GM12874 (cell line): Measurements from ENCODE around the gene SCG5.

Experiments
- TF ChIP-seq, protein P1 (sequence below): IDR thresholded peaks from 2 replicates; pipeline ENCODE4 v1.5.1; 2011; ENCODE audit warnings: low read depth, mild to moderate bottlenecking, control low read depth, low read length, moderate library complexity; ENCODE audit not compliant: insufficient read depth

SCG5 gene

DNA sequence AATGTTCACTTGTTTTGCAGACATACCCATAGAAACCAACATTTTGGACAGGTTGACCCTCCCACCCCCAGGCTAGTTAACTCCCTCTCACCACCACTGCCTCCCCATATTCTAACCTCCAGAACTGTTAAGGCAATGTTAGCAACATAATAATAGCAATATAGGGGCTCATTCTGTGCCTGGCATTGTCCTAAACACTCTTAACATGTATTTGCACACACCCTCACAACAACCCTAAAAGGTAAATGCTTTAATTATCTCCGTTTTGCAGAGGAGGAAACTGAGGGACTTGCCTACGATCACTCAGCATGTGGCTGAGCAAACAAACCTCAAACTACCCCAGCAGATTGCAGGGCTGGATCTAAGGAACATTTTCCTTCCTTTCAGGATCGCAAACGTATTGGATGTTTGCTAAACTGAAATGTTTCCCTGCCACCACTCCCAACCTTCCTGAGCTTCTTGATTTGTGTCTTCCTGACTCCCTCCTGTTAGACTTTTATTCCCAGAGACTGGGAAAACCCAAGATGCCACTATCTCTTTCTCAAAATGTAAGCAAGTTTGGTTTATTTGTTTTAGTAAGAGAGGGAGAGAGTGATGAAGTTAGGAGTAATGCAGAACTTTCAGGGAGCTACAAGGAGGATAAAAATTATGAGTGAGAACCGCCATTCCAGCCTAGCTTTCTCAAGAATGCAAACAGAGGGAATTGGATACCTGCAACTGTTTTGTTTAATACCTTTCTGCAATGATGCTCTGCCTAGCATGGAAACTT, 1.3 kb downstream of the SCG5 start:
- TF ChIP-seq, protein P1, sequence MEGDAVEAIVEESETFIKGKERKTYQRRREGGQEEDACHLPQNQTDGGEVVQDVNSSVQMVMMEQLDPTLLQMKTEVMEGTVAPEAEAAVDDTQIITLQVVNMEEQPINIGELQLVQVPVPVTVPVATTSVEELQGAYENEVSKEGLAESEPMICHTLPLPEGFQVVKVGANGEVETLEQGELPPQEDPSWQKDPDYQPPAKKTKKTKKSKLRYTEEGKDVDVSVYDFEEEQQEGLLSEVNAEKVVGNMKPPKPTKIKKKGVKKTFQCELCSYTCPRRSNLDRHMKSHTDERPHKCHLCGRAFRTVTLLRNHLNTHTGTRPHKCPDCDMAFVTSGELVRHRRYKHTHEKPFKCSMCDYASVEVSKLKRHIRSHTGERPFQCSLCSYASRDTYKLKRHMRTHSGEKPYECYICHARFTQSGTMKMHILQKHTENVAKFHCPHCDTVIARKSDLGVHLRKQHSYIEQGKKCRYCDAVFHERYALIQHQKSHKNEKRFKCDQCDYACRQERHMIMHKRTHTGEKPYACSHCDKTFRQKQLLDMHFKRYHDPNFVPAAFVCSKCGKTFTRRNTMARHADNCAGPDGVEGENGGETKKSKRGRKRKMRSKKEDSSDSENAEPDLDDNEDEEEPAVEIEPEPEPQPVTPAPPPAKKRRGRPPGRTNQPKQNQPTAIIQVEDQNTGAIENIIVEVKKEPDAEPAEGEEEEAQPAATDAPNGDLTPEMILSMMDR = no peak

DNA sequence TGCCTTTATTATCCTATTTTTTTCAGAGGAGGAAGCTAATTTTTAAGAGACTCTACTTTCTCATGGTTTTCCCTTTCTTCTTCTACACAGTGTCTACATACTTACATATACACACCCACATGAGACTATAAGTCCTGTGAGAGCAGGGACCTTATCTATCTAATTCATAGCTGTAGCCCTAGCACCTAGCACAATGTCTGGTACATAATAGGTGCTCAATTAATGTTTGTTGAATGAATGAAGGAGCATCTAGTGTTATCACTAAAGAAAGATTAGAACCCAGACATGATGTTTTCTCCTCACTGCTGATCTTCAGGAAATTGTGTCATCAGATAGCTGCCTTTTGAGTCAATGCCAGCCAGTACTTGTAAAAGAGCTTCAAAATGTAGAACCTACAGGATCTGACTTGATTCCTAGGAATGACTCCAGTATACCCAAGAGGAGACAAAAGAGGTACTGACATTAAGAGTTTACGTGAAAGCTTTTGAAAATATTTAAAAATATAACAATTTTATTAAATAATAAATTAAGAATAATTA, 2.5 kb downstream of the SCG5 start:
- TF ChIP-seq, protein P1 = no peak

DNA sequence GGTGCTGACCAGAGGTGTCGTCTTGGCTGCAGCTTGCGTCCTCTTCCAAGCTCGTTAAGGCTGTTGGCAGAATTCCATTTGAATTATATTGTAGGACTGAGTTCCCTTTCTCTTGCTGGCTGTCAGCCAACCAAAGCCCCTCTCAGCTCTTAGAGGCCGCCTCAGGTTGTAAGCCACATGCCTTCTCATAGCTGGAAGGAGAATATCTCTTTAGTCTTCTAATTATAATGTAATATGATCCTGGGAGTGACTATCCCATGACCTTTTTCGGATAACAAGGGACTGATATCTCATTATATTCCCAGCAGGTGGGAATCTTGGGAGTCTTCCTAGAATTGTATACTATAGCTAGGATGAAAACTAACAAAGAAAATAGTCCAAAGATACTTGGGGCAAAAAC, 4.8 kb downstream of the SCG5 start:
- TF ChIP-seq, protein P1 = no peak

DNA sequence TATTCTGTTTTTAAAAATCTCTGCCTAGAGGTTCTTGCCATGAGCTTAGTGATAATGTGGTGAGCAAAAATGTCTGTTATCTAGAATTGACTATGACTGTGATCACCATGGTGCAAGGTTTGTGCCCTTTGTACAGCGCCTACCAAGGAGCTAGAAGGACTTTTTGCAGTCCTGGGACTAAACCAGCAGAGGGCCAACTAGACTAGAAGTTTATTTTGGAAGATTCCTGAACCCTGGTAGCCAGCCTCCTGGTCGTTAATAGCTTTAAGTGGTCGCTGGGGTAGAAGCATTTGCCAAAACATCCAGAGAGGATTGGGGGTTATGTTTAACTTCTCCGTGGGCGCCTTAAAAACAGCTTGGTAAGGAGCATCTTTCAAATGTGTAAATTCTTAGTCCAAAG, 7.8 kb downstream of the SCG5 start:
- TF ChIP-seq, protein P1 = peak; percentile 20; the same call in 1 of the 2 replicates

DNA sequence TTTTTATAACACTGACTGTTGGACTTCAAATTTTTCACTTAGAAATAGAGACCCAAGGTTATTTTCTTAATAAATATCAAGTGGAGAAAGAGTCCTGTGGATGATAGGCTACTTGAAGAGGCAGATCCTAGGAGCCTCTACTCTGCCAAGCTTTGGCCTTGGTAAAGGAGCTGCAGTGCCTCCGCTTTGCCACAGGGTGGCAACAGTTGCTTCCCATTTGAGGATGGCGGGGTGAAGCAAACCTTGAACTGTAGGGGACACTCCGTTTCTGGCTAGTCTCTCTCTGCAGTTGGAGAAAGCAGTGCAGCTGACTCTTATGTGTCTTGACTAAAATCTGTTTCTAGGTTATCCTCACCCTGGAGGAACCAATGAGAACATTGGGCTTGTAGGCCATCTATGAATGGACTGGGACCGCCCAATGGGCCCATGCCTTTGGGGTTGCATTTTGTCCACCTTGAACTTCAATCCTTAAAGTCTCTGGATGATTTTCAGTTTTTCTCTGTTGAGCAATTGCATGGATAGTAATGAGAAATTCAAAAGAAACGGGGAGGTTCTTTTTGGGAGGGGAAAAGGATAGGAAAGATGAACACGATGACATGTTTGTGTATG, 9.8 kb downstream of the SCG5 start:
- TF ChIP-seq, protein P1 = peak; percentile 95

DNA sequence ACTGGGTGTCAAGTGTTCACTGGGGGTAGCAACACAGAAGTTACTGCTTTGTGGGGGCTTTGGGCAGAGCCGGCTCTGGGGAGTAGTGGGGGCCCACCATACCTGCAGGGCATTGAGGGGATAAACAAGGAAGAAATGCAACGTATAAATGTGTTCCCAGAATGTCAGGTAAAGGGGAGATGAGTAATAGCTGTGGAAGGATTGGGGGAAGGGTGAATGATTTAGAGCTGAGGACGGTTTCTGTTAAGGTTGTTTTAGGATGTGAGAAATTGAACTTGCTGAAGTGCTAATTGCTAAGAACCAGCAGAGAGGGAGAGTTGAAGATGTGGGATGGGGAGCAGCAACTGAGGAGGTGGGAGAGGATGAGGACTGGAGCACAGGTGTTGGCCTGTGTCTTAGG, 10.7 kb downstream of the SCG5 start:
- TF ChIP-seq, protein P1 = no peak

DNA sequence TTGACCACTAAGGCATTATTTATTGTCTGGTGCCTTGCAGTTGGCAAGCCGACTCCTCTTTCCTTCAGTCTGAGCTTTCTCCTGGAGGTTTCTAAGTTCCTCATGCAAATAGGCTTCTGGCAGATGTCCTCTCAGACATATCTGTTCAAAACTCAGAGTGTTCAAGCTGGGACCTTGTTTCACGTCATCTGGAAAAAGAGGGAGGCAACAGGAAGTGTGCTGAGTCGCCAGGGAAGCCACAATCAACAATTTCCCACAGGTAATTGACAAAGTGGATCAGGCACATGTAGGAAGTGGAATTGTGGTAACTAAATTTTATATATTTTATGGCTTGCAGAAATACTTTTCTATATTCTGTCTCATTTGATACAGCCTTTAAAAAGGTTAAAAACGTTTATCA, 14.6 kb downstream of the SCG5 start:
- TF ChIP-seq, protein P1 = no peak
